DOHH2 (cell line): Measurements from ENCODE around the gene GASK1B.

Experiments used
- H3F3A ChIP-seq: fragments of 200-600 bp; sonication (generic), shearing (Covaris generic); 2 replicates; pipeline ENCODE4 v1.6.0; 2016; ENCODE audit warnings: antibody characterized with exemption, mild to moderate bottlenecking; ENCODE audit not compliant: control insufficient read depth, insufficient read depth
- H3K27ac ChIP-seq: fragments of 200-600 bp; sonication (generic); 2 replicates; pipeline ENCODE4 v1.5.1; 2014; ENCODE audit warnings: low read depth, mild to moderate bottlenecking, low read length, moderate library complexity
- H3K27me3 ChIP-seq: fragments of 200-600 bp; sonication (generic); 2 replicates; pipeline ENCODE4 v1.6.1; 2014; ENCODE audit warnings: mild to moderate bottlenecking, low read length, mixed read lengths; ENCODE audit not compliant: control insufficient read depth
- H3K36me3 ChIP-seq: fragments of 200-600 bp; sonication (generic); 2 replicates; pipeline ENCODE4 v1.6.1; 2014; ENCODE audit warnings: mild to moderate bottlenecking, low read length, moderate library complexity, mixed read lengths; ENCODE audit not compliant: control insufficient read depth
- H3K4me1 ChIP-seq: fragments of 200-600 bp; sonication (generic); 2 replicates; pipeline ENCODE4 v1.6.1; 2014; ENCODE audit warnings: mild to moderate bottlenecking, low read length, mixed read lengths; ENCODE audit not compliant: control insufficient read depth
- H3K4me2 ChIP-seq: fragments of 200-600 bp; sonication (generic); 2 replicates; pipeline ENCODE4 v1.6.0; 2014; ENCODE audit warnings: mild to moderate bottlenecking, low read length, moderate library complexity
- H3K4me3 ChIP-seq: fragments of 200-600 bp; sonication (generic); 2 replicates; pipeline ENCODE4 v1.5.1; 2014; ENCODE audit warnings: mild to moderate bottlenecking, low read length, mixed read lengths
- H3K79me2 ChIP-seq: fragments of 200-600 bp; sonication (generic); 2 replicates; pipeline ENCODE4 v1.6.1; 2014; ENCODE audit warnings: mild to moderate bottlenecking, low read length, mixed read lengths; ENCODE audit not compliant: control insufficient read depth
- H3K9me2 ChIP-seq: fragments of 200-600 bp; sonication (generic); replicated peaks from 2 replicates; pipeline ENCODE4 v1.6.1; 2014; ENCODE audit warnings: mild to moderate bottlenecking, low read length, mixed read lengths; ENCODE audit not compliant: control insufficient read depth
- H3K9me3 ChIP-seq: fragments of 200-600 bp; sonication (generic); 2 replicates; pipeline ENCODE4 v1.6.1; 2014; ENCODE audit warnings: antibody characterized with exemption, low read length, mixed read lengths; ENCODE audit not compliant: control insufficient read depth, insufficient read depth
- H4K20me1 ChIP-seq: fragments of 200-600 bp; sonication (generic); 2 replicates; pipeline ENCODE4 v1.6.0; 2014; ENCODE audit warnings: low read depth, mild to moderate bottlenecking, antibody characterized with exemption, low read length, moderate library complexity; ENCODE audit not compliant: control insufficient read depth, insufficient read depth
- EZH2phosphoT487 ChIP-seq: fragments of 200-600 bp; sonication (generic); IDR thresholded peaks from 2 replicates; pipeline ENCODE4 v1.6.1; 2017; ENCODE audit warnings: borderline replicate concordance, mild to moderate bottlenecking, antibody characterized with exemption, low read length, moderate library complexity, mixed read lengths
- TF ChIP-seq, protein P1 (sequence below): fragments of 200-600 bp; sonication (generic); IDR thresholded peaks from one replicate; pipeline ENCODE4 v1.5.1; 2014; ENCODE audit warnings: antibody characterized with exemption, mild to moderate bottlenecking, low read depth, low read length; ENCODE audit not compliant: poor library complexity, severe bottlenecking

The GASK1B gene

DNA sequence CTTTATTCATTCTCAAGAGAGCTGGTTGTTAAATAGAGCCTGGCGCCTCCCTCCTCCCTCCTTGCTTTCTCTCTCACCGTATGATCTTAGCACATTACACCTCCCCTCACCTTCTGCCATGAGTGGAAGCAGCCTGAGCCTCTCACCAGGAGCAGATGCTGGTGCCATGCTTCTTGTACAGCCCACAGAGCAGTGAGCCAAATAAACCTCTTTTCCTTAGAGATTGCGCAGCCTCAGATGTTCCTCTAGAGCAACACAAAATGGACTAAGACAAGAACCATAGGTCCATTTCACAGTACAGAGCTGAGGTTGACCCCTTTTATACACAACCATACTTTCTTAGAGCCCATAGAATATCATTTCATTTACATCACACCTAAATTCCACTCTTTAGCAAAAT lies 27.4 kb upstream of the GASK1B start:
- Histone ChIP-seq H3K4me2 (no peak overlapping the region), H4K20me1 (no peaks in the 10 kb centered on the region), H3K9me2 (no peaks in the 10 kb centered on the region), H3K27ac (no peak overlapping the region), H3K36me3 (no peaks in the 10 kb centered on the region), H3K79me2 (no peaks in the 10 kb centered on the region), H3F3A (no peaks in the 10 kb centered on the region), H3K9me3 (no peaks in the 10 kb centered on the region), H3K4me3 (no peak overlapping the region), H3K4me1 (no peaks in the 10 kb centered on the region), H3K27me3 (no peaks in the 10 kb centered on the region)
- TF ChIP-seq EZH2phosphoT487 = no peak
- TF ChIP-seq, protein P1, sequence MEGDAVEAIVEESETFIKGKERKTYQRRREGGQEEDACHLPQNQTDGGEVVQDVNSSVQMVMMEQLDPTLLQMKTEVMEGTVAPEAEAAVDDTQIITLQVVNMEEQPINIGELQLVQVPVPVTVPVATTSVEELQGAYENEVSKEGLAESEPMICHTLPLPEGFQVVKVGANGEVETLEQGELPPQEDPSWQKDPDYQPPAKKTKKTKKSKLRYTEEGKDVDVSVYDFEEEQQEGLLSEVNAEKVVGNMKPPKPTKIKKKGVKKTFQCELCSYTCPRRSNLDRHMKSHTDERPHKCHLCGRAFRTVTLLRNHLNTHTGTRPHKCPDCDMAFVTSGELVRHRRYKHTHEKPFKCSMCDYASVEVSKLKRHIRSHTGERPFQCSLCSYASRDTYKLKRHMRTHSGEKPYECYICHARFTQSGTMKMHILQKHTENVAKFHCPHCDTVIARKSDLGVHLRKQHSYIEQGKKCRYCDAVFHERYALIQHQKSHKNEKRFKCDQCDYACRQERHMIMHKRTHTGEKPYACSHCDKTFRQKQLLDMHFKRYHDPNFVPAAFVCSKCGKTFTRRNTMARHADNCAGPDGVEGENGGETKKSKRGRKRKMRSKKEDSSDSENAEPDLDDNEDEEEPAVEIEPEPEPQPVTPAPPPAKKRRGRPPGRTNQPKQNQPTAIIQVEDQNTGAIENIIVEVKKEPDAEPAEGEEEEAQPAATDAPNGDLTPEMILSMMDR = no peak

DNA sequence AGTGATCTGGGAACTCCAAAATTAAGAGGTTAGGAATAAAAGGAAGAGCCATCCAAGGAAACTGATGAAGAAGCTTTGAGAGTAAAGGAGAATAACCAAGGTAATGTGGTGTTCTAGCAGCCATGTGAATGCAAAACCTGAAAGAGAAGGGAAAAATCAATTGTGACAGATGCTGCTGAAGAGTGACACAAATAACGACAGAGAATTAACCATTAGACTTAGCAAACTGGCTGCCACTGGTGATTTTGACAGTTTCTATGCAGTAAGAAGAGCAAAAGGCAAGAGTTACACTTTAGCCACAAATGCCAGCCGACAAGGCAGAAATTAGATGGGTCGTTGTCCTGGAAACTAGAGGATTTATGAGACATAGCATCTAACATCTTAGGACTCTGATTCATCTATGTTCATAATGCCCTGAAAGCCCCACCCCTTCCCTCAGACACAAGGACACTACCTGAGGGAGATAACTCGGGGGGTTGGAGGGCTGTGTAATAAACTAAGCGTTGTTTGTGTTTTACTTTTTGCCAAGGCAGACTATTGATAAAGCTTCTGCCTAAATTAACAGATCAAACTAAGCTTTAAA lies 24.5 kb upstream of the GASK1B start:
- H3K36me3 ChIP-seq = no peaks in the 10 kb centered on the region
- H3K27me3 ChIP-seq = no peaks in the 10 kb centered on the region
- no peaks in the 10 kb centered on the region for H3F3A ChIP-seq
- no peak overlapping the region for H3K4me2 ChIP-seq
- no peaks in the 10 kb centered on the region for H3K4me1 ChIP-seq
- no peaks in the 10 kb centered on the region for H3K9me3 ChIP-seq
- H3K27ac ChIP-seq = no peak overlapping the region
- no peaks in the 10 kb centered on the region for H3K79me2 ChIP-seq
- no peak overlapping the region for H3K4me3 ChIP-seq
- no peak for TF ChIP-seq EZH2phosphoT487
- TF ChIP-seq, protein P1 = no peak
- H3K9me2 ChIP-seq = no peaks in the 10 kb centered on the region
- H4K20me1 ChIP-seq = no peaks in the 10 kb centered on the region

DNA sequence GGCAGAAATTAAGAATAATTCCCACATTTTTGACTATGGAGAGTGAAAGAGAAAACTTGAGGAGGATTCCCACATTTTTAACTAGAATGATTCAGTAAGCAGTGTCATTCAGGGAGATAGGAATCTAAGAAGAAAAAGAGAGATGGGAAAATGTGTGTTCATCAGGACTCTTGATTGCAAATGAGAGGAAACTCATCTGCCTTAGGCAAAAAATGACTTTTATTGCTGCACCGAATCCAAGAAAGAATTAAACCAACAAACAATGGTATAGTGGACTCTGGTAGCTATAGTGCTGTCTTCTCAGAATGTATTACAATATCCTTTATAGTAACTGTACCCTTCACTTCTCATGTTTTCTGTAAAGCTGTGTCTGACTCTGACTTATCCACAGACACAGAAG lies 22.5 kb upstream of the GASK1B start:
- TF ChIP-seq, protein P1 = no peak
- no peak for TF ChIP-seq EZH2phosphoT487
- Histone ChIP-seq H3K79me2 (no peaks in the 10 kb centered on the region), H3K9me3 (no peaks in the 10 kb centered on the region), H3K4me3 (no peak overlapping the region), H3F3A (no peaks in the 10 kb centered on the region), H3K27me3 (no peaks in the 10 kb centered on the region), H3K9me2 (no peaks in the 10 kb centered on the region), H4K20me1 (no peaks in the 10 kb centered on the region), H3K36me3 (no peaks in the 10 kb centered on the region), H3K4me1 (no peaks in the 10 kb centered on the region), H3K27ac (no peak overlapping the region), H3K4me2 (no peak overlapping the region)
